Measurements from ENCODE around the gene ABLIM2. TPM values are rescaled to one million over a fixed set of nuclear protein-coding genes. Genes with fewer than 3 reads are reported as not detected.

Gene ABLIM2
- total RNA-seq, 1 experiment from 2014 or later = 6.1 TPM

- POLR2A ChIA-PET = no interaction called here
- no peaks in the 10 kb centered on the region for H3K4me1 ChIP-seq (ENCODE audit: control insufficient read depth in 1 of 2, insufficient read depth in 2 of 2, low read length in 2 of 2)
- H2AFZ ChIP-seq (ENCODE audit: low read depth, low read length, poor library complexity, severe bottlenecking) = no peak overlapping the region
- H3K36me3 ChIP-seq (ENCODE audit: control insufficient read depth in 1 of 2, insufficient read depth in 2 of 2, low read length in 2 of 2) = no peaks in the 10 kb centered on the region
- no peak for DNase-seq (ENCODE audit: low read depth, low spot score)
- H3K79me2 ChIP-seq (ENCODE audit: insufficient read depth, low read length) = no peaks in the 10 kb centered on the region
- CTCF ChIA-PET = no interaction called here
- intact Hi-C loops (cut with micrococcal nuclease) = no loop called here
- no peaks in the 10 kb centered on the region for H3K9me2 ChIP-seq (ENCODE audit: insufficient read depth)
- no TSS peak for BruUV-seq (replicated peaks)
- H3K9ac ChIP-seq (ENCODE audit: low read length) = no peak overlapping the region
- TF ChIP-seq CEBPB (IDR thresholded peaks at IDR 0.05; ENCODE audit: low read depth) = no peak
- no peak for TF ChIP-seq ATF3 (IDR thresholded peaks at IDR 0.05)
- TF ChIP-seq FOSL1 (IDR thresholded peaks at IDR 0.05; ENCODE audit: low read depth) = no peak
- no peak for TF ChIP-seq REST (IDR thresholded peaks at IDR 0.05; ENCODE audit: low read depth)
- no peak for TF ChIP-seq RAD21 (IDR thresholded peaks at IDR 0.05; ENCODE audit: low read depth)
- TF ChIP-seq CTCF (IDR thresholded peaks at IDR 0.05 in 2 of 3, conservative IDR thresholded peaks at IDR 0.05 in 1 of 3; ENCODE audit: borderline replicate concordance in 1 of 3, insufficient read depth in 1 of 3, low read depth in 2 of 3, low read length in 2 of 3) = no peak
- TF ChIP-seq CBX3 (IDR thresholded peaks at IDR 0.05; ENCODE audit: low read depth) = no peak
- no peak overlapping the region for H3K4me3 ChIP-seq (replicated peaks in 1 of 2; ENCODE audit: low read depth in 1 of 2, low read length in 2 of 2)
- no peaks in the 10 kb centered on the region for H3K27me3 ChIP-seq (ENCODE audit: insufficient read depth, low read length)
- RAD21 ChIA-PET (ENCODE audit: low non-redundant PET in 1 of 2, low total read pairs in 2 of 2, uncharacterized antibody in 2 of 2, unreplicated experiment in 2 of 2) = no interaction called here
- no peaks in the 10 kb centered on the region for H3K9me3 ChIP-seq (ENCODE audit: control insufficient read depth in 1 of 2, insufficient read depth in 1 of 2, low read depth in 1 of 2, low read length in 2 of 2)
- no peak overlapping the region for H3K27ac ChIP-seq (ENCODE audit: low read depth, low read length)
- ATAC-seq = no peak
- H3K4me2 ChIP-seq (ENCODE audit: low read length) = no peak overlapping the region
- no peaks in the 10 kb centered on the region for H4K20me1 ChIP-seq (ENCODE audit: insufficient read depth)
These were observed 165.8 kb downstream of the ABLIM2 start for GRCh38 chr4:7992846-7993245.
